ENCODE measurements around the gene GPD1L.
A peak's percentile ranks its signal among the peaks of the same experiment; 100 is the strongest.
"Not testable (repeated sequence)": the region's sequence is repeated elsewhere in the genome, so short reads cannot be mapped to it uniquely, and the experiment has no call there.

The GPD1L gene

GRCh38 chr3:32106132-32106928, at the start of gene GPD1L:
GPD1L (plus strand) TSS chr3:32106620; CDS start chr3:32106712, 92 bp downstream.
- DNase-seq (ENCODE audit: low read depth in 2 of 2), result peak; percentile 79 to 85

- DNase-seq (ENCODE audit: low read depth in 2 of 2), result not testable (repeated sequence)
Observed at GRCh38 chr3:32058465-32058864, 48.0 kb upstream of the GPD1L start.

GRCh38 chr3:32062950-32063582, 43.4 kb upstream of the GPD1L start:
- no peak for DNase-seq (ENCODE audit: low read depth in 2 of 2)

- DNase-seq (ENCODE audit: low read depth in 2 of 2), result no peak
Observed at GRCh38 chr3:32066686-32067085, 39.7 kb upstream of the GPD1L start.

DNA sequence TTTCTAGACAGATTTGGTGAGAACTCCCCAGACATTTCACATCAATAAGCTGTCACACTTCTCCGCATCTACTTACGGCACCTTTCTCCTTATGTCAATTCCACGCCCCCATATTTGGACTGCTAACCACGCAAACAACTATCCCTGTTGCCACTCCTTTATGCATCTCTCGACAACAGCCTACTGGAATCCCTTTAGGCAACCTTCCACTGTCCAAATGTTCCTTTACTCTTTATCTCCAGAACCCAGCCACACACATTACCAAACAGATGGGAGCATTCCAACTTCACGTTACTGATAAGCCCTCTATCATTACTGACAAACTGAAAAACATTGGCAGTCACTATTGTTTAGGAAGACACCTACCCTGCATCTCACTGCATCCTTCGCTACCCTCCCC, 32.2 kb upstream of the GPD1L start:
- not testable (repeated sequence) for DNase-seq (ENCODE audit: low read depth in 2 of 2)

GRCh38 chr3:32076566-32076965, 29.9 kb upstream of the GPD1L start:
- no peak for DNase-seq (ENCODE audit: low read depth in 2 of 2)

DNA sequence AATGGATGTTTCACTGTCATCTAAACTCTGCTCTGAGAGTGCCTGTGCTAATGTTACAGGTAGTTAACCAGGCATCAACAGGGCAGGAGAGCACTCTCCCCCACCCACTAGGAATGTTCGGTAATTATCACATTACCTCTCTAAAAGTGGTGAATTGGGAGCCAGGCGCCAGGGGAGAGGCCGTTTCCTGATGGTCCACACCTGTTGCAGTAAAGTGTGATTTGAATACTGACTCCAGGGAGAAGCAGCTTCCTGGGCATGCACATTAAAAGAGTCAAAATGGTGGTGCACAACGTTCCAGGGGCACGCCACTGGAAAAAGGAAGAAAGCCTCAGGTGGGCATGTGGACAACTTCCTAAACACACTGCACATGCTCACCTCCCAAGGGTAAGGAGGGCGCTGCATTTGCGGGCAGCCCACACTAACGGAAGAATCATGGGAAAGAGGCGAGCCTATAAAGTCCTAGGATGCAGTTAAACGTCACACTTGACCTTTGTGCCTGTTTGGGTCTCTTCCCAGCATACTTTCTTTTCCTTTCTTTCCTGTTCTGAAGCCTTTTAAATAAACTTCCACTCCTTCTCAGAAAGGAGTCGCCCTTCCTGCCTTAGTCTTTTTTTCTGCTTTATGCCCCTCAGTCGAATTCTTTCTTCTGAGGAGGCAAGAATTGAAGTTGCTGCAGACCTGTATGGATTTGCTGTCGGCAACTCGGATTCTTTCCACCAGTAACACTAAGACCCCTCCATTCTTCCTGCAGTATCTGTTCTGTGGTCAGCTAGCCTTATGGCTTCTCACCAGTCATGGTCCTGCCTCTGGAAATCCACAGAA, 28.9 kb upstream of the GPD1L start:
- DNase-seq (ENCODE audit: low read depth in 2 of 2), result no peak

DNA sequence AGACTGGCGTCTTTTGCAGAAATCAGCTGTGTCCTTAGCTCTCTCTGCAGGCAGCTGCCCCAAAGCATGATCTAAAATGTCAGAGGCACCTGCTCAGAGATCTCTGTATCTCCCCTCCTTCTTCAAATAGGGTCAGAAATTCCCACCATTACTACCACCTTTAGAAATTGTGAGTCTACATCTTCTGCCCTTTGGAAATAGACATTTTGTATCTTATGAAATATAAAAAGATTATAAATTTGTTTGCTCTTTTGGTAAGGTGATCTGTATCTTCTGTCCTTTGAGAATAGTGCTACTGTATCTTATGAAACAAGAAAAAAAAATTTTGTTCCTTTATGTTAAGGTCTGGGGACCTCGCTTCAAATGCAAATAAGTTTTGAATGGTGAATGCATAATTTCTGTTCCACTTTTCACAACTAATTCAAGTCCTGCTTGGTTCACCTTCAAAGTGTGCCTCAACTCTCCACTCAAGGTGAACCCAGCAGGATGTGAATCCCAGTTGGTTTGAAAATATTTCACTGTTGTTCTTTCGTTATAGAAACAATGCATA, 28.3 kb upstream of the GPD1L start:
- DNase-seq (ENCODE audit: low read depth in 2 of 2), result no peak

DNA sequence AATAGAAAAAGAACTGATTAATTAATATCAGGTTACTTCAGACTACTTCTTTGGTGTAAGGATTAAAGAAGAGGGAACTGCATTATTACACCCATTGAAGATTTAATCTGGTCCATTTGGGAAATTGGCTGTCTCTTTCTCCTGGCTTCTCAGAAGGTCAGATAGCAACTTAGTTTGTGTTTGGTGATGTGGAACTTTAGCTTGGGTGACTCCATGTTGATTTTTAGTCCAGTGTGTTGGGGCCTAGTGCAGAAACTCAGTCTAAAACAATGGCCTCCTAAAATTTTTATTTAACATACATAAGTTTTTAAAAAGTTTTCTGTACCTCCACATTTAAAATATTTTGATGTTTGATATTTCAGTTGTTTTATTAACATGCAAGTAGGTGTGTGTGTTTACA, 27.6 kb upstream of the GPD1L start:
- DNase-seq (ENCODE audit: low read depth in 2 of 2), result no peak

DNA sequence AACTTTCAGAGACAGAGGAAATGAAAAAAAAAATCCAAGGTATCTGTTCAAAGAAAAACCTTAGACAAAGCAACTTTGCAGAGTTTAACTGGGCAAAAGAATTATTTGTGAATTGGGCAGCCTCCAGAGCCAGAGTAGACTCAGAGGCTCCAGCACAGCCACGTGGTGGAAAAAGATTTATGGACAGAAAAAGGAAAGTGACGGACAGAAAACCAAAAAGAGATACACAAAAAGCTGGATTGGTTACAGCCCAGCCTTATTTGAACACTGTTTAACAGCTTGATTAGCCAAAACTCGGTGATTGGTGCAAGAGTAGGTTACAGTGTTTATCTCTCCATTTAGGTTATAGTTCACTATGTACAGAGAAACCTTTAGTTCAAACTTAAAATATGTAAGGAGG, 23.7 kb upstream of the GPD1L start:
- no peak for DNase-seq (ENCODE audit: low read depth in 2 of 2)

GRCh38 chr3:32083702-32084270, 22.6 kb upstream of the GPD1L start:
- DNase-seq (ENCODE audit: low read depth in 2 of 2), result no peak

GRCh38 chr3:32084870-32085269, 21.6 kb upstream of the GPD1L start:
- no peak for DNase-seq (ENCODE audit: low read depth in 2 of 2)

DNA sequence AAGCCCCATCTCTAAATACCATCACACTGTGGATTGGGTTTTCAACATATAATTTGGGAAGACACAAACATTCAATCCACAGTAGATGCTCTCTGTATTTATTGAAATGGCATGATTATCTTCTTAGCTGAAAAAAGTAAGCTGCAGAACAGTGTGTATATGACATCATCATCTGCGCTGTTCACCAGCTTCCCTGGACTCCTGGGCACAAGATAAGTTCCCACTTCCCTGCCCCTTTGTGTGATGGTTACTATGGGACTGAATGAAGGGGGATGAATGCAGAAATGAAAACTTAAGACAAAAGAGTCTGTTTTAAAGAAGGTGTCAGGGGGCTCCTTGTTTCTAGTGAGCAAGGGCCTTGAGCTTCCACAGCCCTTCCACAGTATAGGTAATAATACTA, 20.0 kb upstream of the GPD1L start:
- no peak for DNase-seq (ENCODE audit: low read depth in 2 of 2)

GRCh38 chr3:32089476-32089875, 16.9 kb upstream of the GPD1L start:
- DNase-seq (ENCODE audit: low read depth in 2 of 2), result no peak

- DNase-seq (ENCODE audit: low read depth in 2 of 2), result no peak
Observed at GRCh38 chr3:32093204-32093603, 13.2 kb upstream of the GPD1L start.

DNA sequence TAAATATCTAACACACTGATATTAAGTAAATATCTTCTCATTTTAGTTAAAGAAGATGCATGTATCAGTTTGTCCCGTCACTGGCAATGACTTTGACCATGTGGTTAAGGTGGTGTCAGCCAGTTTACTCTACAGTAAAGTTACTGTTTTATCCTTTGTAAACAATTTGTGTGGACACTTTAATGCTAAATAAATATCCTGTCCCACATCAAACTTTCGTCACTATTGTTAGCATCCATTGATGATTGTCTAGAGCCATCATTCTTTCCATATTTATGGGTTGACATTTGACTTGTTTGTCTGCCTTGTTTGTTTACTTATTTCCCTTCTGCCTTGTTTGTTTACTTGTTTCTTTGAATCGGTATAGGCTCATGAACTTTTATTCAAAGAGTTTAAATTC, 11.0 kb upstream of the GPD1L start:
- no peak for DNase-seq (ENCODE audit: low read depth in 2 of 2)

DNA sequence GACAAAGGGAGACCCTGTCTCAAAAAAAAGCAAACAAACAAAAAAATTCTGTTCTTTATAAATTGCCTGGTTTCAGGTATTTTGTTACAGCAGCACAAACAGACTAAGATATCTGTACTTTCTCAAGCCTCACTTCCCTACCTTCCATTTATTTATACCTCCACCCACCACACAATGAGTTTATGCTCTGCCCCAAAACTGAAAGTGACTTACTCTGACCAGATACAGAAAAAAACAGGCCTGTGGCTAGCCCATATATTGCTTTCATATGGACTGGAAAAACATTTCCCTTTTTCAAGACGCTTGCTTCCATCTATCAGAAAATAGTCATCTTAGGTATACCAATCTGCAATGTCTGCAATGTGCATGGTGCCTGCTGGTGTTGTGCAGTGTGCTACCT, 8.7 kb upstream of the GPD1L start:
- DNase-seq (ENCODE audit: low read depth in 2 of 2), result no peak

DNA sequence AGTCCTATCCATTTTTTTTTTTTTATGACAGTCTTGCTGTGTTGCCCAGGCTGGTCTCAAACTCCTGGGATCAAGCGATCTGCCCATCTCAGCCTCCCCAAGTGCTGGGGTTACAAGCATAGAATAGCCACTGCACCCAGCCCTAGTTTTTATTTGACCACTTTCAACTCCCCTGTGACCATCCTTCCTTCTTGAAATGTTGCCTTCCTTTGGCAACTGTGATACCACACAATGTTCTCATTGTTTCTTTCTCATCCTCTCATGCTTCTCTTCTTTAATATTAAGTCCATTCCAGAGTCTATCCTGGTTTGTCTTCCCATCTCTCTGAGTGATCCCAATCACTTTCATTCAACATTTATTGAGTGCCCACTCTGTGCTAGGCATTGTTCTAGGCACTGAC, 7.9 kb upstream of the GPD1L start:
- DNase-seq (ENCODE audit: low read depth in 2 of 2), result no peak

DNA sequence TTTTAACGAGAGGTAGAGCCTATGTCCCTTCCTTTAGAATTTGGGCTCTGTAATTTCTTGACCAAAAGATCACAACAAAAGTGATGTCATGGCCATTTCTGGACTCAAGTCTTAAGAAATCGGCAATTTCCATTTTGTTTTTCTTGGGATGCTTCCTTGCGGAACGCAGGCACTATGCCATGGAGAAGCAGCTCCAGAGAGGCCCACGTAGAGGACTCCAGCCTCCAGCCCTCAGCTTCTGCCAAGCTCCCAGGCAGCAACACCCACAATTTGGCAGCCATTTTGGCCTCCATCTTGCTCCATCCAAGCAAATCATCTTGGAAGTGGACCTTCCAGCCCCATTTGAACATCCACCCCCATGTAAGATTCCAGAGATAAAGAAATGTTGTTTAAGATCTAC, 6.0 kb upstream of the GPD1L start:
- no peak for DNase-seq (ENCODE audit: low read depth in 2 of 2)

- DNase-seq (ENCODE audit: low read depth in 2 of 2), result no peak
Observed at GRCh38 chr3:32102289-32102688, 4.1 kb upstream of the GPD1L start.

- no peak for DNase-seq (ENCODE audit: low read depth in 2 of 2)
Observed at GRCh38 chr3:32104492-32104891, 1.9 kb upstream of the GPD1L start.
